Rectal smooth muscle tissue (tissue), 1 donor: ENCODE measurements around the gene MISFA.
"Not testable (repeated sequence)": the region's sequence is repeated elsewhere in the genome, so short reads cannot be mapped to it uniquely, and the experiment has no call there.

Source experiments
- H3K27ac ChIP-seq: one replicate; pipeline ENCODE4 v1.7.0; 2013; ENCODE audit warnings: low read depth, low read length, inconsistent platforms
- H3K27me3 ChIP-seq: one replicate; pipeline ENCODE4 v1.7.0; 2013; ENCODE audit warnings: low read length; ENCODE audit not compliant: control insufficient read depth, insufficient read depth
- H3K36me3 ChIP-seq: one replicate; pipeline ENCODE4 v1.7.0; 2013; ENCODE audit warnings: low read length; ENCODE audit not compliant: control insufficient read depth, insufficient read depth
- H3K4me1 ChIP-seq: one replicate; pipeline ENCODE4 v1.7.0; 2013; ENCODE audit warnings: low read length; ENCODE audit not compliant: control insufficient read depth, insufficient read depth
- H3K4me3 ChIP-seq: one replicate; pipeline ENCODE4 v1.7.0; 2013; ENCODE audit warnings: low read length
- H3K9ac ChIP-seq: one replicate; pipeline ENCODE4 v1.7.0; 2013; ENCODE audit warnings: low read length

Gene MISFA

DNA sequence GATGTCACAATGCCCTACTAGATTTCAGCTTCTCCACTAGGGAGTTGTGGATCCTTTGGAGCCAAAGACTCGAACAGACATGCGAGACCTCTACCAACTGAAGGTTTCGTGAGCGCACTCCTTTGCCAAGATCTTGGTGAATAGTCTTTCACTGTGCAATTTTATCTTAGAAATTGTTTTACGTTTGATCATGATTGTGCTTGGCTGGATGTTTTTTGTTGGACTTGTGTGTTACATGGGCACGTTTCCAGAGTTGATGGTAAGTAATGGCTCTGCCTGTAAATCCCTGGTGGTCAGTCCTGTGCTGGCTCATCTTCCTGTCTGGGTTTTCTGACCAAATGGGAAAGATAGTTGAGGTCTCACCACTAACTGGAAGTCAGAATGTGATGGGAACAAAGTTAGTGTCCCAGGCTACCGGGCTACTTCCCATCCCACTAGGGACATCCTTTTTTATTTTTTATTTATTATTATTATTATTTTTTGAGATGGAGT, at the start of gene MISFA:
Gene MISFA, plus strand, starts transcription at position 51 of the 492 bp plus-strand sequence. Its CDS starts 140 bp downstream, at position 191.
- H3K27ac ChIP-seq = no peak within 1 kb of the TSS
- H3K36me3 ChIP-seq = no peaks in the 10 kb centered on the region
- no peak within 1 kb of the TSS for H3K9ac ChIP-seq
- no peak within 1 kb of the TSS for H3K4me3 ChIP-seq
- no peaks in the 10 kb centered on the region for H3K27me3 ChIP-seq
- H3K4me1 ChIP-seq = no peaks in the 10 kb centered on the region

- H3K27ac ChIP-seq = no peak overlapping the region
- no peaks in the 10 kb centered on the region for H3K4me1 ChIP-seq
- H3K9ac ChIP-seq = no peak overlapping the region
- no peak overlapping the region for H3K4me3 ChIP-seq
- no peaks in the 10 kb centered on the region for H3K27me3 ChIP-seq
- H3K36me3 ChIP-seq = peaks cover 2% of the 10 kb centered on the region
These were observed 36.4 kb upstream of the MISFA start for GRCh38 chr11:18563090-18563730.

GRCh38 chr11:18564149-18564548, 35.4 kb upstream of the MISFA start:
- Histone ChIP-seq H3K4me1 (no peaks in the 10 kb centered on the region), H3K4me3 (no peak overlapping the region), H3K27ac (no peak overlapping the region), H3K9ac (no peak overlapping the region), H3K27me3 (no peaks in the 10 kb centered on the region), H3K36me3 (peaks cover 2% of the 10 kb centered on the region)

DNA sequence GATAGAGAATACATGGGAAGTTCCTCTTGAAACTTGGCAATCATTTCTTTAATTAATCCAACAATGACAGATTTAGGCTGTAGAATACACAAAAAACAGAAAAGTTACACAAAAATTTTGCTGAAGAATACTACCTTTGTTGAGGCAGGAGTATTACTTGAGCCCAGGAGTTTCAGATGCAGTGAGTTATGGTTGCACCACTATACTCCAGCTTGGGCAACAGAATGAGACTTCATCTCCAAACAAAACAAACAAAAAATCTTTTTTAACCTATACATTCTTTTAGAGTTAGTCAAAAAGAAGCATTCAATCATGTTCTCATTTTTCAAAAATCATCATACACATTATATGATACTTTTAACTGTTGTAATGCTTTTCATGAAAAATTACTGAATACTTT, 33.2 kb upstream of the MISFA start:
- no peak overlapping the region for H3K4me3 ChIP-seq
- no peak overlapping the region for H3K27ac ChIP-seq
- H3K9ac ChIP-seq = no peak overlapping the region
- peaks cover 2% of the 10 kb centered on the region for H3K36me3 ChIP-seq
- no peaks in the 10 kb centered on the region for H3K4me1 ChIP-seq
- H3K27me3 ChIP-seq = no peaks in the 10 kb centered on the region

GRCh38 chr11:18567081-18567480, 32.5 kb upstream of the MISFA start:
- Histone ChIP-seq H3K27ac (no peak overlapping the region), H3K27me3 (no peaks in the 10 kb centered on the region), H3K4me1 (no peaks in the 10 kb centered on the region), H3K4me3 (no peak overlapping the region), H3K9ac (no peak overlapping the region), H3K36me3 (peaks cover 5% of the 10 kb centered on the region)

DNA sequence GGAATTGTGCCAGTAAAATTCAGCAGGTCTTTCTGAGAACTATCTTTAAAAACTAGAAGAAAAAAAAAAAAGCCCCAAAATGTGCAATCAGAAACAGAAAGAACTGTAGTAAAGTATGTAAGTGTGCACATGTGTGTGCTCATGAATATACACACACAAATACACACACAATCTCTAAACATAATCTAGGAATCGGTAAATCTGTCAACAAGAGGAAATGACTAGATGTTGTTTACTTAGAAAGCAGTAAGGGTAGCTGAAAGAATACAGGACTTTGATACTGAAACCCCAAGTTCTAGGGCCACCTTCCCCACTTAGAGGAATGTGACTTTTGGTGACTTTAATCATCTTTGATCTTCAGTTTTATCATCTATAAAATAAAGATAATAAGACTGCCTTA, 24.2 kb upstream of the MISFA start:
- H3K27me3 ChIP-seq = no peaks in the 10 kb centered on the region
- no peaks in the 10 kb centered on the region for H3K4me1 ChIP-seq
- no peak overlapping the region for H3K9ac ChIP-seq
- H3K4me3 ChIP-seq = no peak overlapping the region
- H3K36me3 ChIP-seq = peaks cover 8% of the 10 kb centered on the region
- H3K27ac ChIP-seq = no peak overlapping the region

DNA sequence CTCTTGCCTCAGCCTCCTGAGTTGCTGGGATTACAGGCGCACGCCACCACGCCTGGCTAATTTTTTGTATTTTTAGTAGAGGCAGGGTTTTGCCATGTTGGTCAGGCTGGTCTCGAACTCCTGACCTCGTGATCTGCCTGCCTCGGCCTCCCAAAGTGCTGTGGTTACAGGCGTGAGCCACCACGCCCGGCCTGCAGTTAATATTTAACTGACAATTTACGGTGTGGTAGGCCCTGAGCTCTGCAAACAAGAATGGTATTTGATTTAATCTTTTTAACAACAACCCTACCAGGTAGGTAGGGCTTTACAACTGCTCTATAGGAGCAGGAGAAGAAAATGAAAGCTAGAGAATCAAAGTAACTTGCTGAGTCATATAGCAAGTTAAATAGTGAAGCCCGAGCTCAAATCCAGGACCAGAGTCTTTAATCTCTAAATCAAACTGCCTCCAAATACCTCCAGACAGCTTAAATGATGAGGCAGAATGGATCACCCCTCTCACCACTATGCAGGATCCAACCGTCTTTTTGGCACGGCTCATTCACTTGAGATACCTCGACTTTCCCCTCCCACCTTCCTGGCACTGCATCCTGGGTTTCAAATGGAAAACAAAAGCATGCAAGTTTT, 20.5 kb upstream of the MISFA start:
- Histone ChIP-seq H3K27me3 (no peaks in the 10 kb centered on the region), H3K4me1 (no peaks in the 10 kb centered on the region), H3K36me3 (peaks cover 2% of the 10 kb centered on the region), H3K9ac (no peak overlapping the region), H3K27ac (no peak overlapping the region), H3K4me3 (peak overlapping the region; percentile 48)

- Histone ChIP-seq H3K36me3 (peaks cover 2% of the 10 kb centered on the region), H3K4me1 (no peaks in the 10 kb centered on the region), H3K27ac (no peak overlapping the region), H3K9ac (no peak overlapping the region), H3K4me3 (no peak overlapping the region), H3K27me3 (no peaks in the 10 kb centered on the region)
These were observed 19.3 kb upstream of the MISFA start for GRCh38 chr11:18580113-18580766.

- Histone ChIP-seq H3K27me3 (no peaks in the 10 kb centered on the region), H3K4me3 (no peak overlapping the region)
These were observed 17.8 kb upstream of the MISFA start for GRCh38 chr11:18581825-18582224.

GRCh38 chr11:18588297-18589252, 11.0 kb upstream of the MISFA start, which contains the start of gene UEVLD:
UEVLD (minus strand) TSS chr11:18588734; CDS start chr11:18588654, 80 bp downstream.
- H3K4me1 ChIP-seq = peaks cover 12% of the 10 kb centered on the region
- H3K27ac ChIP-seq = peak within 1 kb of the TSS; percentile 85
- H3K9ac ChIP-seq = peak within 1 kb of the TSS; percentile 50
- no peaks in the 10 kb centered on the region for H3K36me3 ChIP-seq
- H3K4me3 ChIP-seq = peak within 1 kb of the TSS; percentile 97
- no peaks in the 10 kb centered on the region for H3K27me3 ChIP-seq

More at GRCh38 chr11:18581825-18582224, 17.8 kb upstream of the MISFA start:
- Histone ChIP-seq H3K4me1 (peaks cover under 1% of the 10 kb centered on the region), H3K36me3 (no peaks in the 10 kb centered on the region), H3K27ac (no peak overlapping the region), H3K9ac (no peak overlapping the region)

DNA sequence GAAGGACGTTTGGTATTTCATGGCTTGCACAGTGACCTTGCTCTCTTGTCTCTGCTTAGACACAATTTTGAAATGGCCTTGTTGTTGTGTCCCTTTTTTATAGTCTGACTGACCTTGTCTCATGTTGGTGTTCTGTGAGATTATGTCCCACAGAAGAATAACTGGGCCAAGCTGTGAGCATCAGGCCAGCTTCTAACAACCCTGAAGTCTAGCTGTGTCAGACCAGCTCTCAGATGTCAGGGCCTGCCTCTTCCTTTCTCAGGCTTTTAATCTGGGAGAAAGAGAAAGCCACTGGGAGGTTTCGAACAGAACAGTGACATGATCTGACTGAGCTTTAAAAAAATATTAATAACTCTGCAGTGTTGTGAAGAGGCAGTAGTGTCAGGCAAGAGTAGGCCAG, 9.0 kb upstream of the MISFA start:
- Histone ChIP-seq H3K4me3 (no peak overlapping the region), H3K9ac (no peak overlapping the region), H3K27me3 (no peaks in the 10 kb centered on the region), H3K36me3 (no peaks in the 10 kb centered on the region), H3K4me1 (peaks cover 12% of the 10 kb centered on the region), H3K27ac (no peak overlapping the region)

- not testable (repeated sequence) for H3K4me3 ChIP-seq, H3K36me3 ChIP-seq, H3K4me1 ChIP-seq
These were observed 5.5 kb upstream of the MISFA start for GRCh38 chr11:18594088-18594487.

More at GRCh38 chr11:18594088-18594487, 5.5 kb upstream of the MISFA start:
- H3K27ac ChIP-seq, H3K27me3 ChIP-seq, H3K9ac ChIP-seq: not testable (repeated sequence)
